ENCODE data around the gene LAMA2. TPM values are rescaled to one million over a fixed set of nuclear protein-coding genes. Genes with fewer than 3 reads are reported as not detected.
A peak's percentile ranks its signal among the peaks of the same experiment; 100 is the strongest.
"Not testable (repeated sequence)": the region's sequence is repeated elsewhere in the genome, so short reads cannot be mapped to it uniquely, and the experiment has no call there.

LAMA2 gene
- total and polyA plus RNA-seq, 2 experiments from 2014 or later, result 13.4 to 78.1 TPM

DNA sequence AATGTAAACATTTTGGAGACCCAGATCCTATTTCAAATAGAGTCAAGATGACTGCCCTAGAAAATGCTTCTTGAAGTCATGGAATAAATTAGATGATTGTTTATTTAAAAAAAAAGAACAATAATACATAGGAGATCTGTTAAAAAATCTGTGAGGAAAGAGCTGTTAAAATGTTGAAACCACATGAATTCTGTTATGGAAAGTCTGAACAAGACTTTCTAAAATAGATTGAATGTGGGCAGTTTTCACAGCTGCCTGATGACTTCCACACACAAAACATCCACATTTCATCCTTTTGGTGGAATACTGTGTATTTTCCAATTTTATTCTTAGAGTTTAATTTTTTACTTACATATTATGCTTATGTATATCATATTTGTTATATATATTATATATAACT, 186.1 kb downstream of the LAMA2 start:
- no peaks in the 10 kb centered on the region for H3K36me3 ChIP-seq
- H3K9me3 ChIP-seq (ENCODE audit: low read depth), result no peaks in the 10 kb centered on the region
- TF ChIP-seq, protein P1, sequence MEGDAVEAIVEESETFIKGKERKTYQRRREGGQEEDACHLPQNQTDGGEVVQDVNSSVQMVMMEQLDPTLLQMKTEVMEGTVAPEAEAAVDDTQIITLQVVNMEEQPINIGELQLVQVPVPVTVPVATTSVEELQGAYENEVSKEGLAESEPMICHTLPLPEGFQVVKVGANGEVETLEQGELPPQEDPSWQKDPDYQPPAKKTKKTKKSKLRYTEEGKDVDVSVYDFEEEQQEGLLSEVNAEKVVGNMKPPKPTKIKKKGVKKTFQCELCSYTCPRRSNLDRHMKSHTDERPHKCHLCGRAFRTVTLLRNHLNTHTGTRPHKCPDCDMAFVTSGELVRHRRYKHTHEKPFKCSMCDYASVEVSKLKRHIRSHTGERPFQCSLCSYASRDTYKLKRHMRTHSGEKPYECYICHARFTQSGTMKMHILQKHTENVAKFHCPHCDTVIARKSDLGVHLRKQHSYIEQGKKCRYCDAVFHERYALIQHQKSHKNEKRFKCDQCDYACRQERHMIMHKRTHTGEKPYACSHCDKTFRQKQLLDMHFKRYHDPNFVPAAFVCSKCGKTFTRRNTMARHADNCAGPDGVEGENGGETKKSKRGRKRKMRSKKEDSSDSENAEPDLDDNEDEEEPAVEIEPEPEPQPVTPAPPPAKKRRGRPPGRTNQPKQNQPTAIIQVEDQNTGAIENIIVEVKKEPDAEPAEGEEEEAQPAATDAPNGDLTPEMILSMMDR (IDR thresholded peaks at IDR 0.05; ENCODE audit: low read depth, low read length), result no peak
- H3K4me1 ChIP-seq (ENCODE audit: low read depth), result no peaks in the 10 kb centered on the region
- no peak overlapping the region for H3K27ac ChIP-seq
- H3K4me3 ChIP-seq, result no peak overlapping the region
- no peaks in the 10 kb centered on the region for H3K27me3 ChIP-seq
- peak in 1 of 2 donors; percentile 13 for DNase-seq (ENCODE audit: low read depth in 1 of 2, low spot score in 1 of 2)

DNA sequence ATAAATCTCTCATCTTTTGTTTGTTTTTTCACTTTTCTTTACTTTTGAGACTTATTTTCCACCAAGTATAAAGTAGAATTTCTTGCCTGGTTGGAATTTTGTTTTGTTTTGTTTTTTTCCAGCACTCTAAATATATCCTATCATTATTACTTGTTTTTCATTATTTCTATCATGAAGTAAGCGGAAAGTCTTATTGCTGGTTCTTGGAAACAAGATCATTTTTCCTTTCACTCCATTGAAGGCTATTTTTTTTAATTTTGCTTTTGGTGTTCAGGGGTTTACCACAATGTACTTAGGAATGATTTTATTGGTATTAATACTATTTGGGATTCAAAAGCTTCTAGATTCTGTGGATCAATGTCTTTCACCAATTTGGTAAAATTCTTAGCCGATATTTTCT, 190.1 kb downstream of the LAMA2 start:
- Histone ChIP-seq H3K4me3 (no peak overlapping the region), H3K27me3 (no peaks in the 10 kb centered on the region), H3K4me1 (ENCODE audit: low read depth) (no peaks in the 10 kb centered on the region), H3K36me3 (no peaks in the 10 kb centered on the region), H3K9me3 (ENCODE audit: low read depth) (no peaks in the 10 kb centered on the region), H3K27ac (no peak overlapping the region)
- TF ChIP-seq, protein P1 (IDR thresholded peaks at IDR 0.05; ENCODE audit: low read depth, low read length), result no peak
- DNase-seq (ENCODE audit: low read depth in 1 of 2, low spot score in 1 of 2), result no peak

DNA sequence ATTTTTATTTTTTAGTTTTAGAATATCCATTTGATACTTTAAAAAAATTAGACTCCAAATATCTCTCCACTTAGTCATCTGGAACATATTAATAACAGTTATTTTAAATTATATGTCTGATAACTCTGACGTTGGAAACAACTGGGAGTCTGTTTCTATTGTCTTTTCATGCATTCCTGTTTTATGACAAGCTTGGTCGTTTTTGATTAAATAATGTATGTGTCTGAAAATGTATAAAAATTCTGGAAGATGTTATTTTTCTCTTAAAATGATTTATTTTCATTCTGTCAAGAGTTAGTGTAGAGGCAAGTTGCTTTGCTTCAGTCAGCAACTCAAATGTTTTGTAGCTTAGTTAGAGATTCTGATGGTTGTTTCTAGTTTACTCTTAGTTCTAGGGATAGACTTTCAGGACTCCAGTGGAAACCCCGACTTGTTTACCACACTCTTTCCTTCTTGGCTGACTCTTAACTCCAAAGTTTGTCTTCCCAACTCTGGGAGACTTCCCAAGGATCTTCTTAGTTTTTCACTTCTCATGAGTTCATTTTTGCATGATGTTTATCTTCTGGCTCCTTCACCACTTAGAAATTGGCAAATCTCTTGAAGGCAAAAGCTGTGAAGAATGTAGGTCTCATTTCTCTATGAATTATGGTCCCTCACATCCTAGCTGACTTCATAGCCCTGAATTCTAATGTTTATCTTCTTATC, 190.9 kb downstream of the LAMA2 start:
- Histone ChIP-seq H3K4me3 (no peak overlapping the region), H3K36me3 (no peaks in the 10 kb centered on the region), H3K27me3 (no peaks in the 10 kb centered on the region), H3K9me3 (ENCODE audit: low read depth) (no peaks in the 10 kb centered on the region), H3K4me1 (ENCODE audit: low read depth) (no peaks in the 10 kb centered on the region), H3K27ac (no peak overlapping the region)
- TF ChIP-seq, protein P1 (IDR thresholded peaks at IDR 0.05; ENCODE audit: low read depth, low read length), result no peak
- peak in 1 of 2 donors; percentile 39 for DNase-seq (ENCODE audit: low read depth in 1 of 2, low spot score in 1 of 2)

DNA sequence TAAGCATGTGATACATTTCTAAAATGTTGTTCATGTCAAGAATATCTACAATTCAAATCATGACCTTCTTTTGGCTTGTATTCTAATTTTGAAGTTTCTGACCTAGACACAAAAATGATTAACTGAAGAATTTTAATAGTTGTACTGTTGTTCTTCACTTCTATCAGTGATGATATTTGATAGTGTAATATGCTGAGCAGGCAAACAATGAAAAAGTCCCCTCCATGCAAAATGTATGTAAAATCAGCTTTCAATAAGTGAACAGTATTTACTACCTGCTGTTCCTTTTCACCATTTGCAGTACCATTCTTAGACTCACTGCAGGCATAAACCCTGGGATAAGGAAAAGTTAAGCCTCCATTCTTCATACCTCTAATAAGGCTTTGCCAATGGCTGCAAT, 201.5 kb downstream of the LAMA2 start:
- Histone ChIP-seq H3K27me3 (no peaks in the 10 kb centered on the region), H3K9me3 (ENCODE audit: low read depth) (peaks cover 1% of the 10 kb centered on the region), H3K27ac (no peak overlapping the region), H3K36me3 (no peaks in the 10 kb centered on the region), H3K4me3 (no peak overlapping the region), H3K4me1 (ENCODE audit: low read depth) (no peaks in the 10 kb centered on the region)
- TF ChIP-seq, protein P1 (IDR thresholded peaks at IDR 0.05; ENCODE audit: low read depth, low read length), result no peak
- DNase-seq (ENCODE audit: low read depth in 1 of 2, low spot score in 1 of 2), result no peak

DNA sequence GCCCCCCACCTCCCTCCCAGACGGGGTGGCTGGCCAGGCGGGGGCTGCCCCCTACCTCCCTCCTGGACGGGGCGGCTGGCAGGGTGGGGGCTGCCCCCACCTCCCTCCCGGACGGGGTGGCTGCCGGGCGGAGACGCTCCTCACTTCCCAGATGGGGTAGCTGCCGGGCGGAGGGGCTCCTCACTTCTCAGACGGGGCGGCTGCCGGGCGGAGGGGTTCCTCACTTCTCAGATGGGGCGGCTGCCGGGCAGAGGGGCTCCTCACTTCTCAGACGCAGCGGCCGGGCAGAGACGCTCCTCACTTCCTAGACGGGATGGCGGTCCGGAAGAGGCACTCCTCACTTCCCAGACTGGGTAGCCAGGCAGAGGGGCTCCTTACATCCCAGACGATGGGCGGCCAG, 205.5 kb downstream of the LAMA2 start:
- not testable (repeated sequence) for H3K4me1 ChIP-seq (ENCODE audit: low read depth); DNase-seq (ENCODE audit: low read depth in 1 of 2, low spot score in 1 of 2); H3K36me3 ChIP-seq; H3K4me3 ChIP-seq; H3K9me3 ChIP-seq (ENCODE audit: low read depth); H3K27ac ChIP-seq; H3K27me3 ChIP-seq

DNA sequence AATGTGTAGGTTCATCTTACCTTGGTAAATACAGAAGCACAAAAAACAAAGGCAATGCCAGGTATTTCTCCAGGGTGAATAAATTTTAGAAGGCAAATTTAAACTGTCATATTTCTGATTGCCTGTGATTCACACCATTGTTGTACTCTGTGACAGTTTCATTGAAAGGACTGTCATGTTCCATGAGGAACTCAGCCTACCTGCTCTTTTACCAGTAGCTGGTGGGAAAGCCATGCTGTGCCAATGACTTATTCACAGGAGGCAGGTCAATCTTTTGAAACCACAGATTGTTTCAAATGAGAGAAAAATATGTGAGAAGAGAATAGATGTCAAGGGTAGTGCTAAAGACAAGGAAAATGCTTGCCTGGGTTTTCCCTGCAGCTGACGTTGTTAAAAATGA, 206.4 kb downstream of the LAMA2 start:
- no peaks in the 10 kb centered on the region for H3K36me3 ChIP-seq
- TF ChIP-seq, protein P1 (IDR thresholded peaks at IDR 0.05; ENCODE audit: low read depth, low read length), result no peak
- peaks cover 2% of the 10 kb centered on the region for H3K9me3 ChIP-seq (ENCODE audit: low read depth)
- no peak for DNase-seq (ENCODE audit: low read depth in 1 of 2, low spot score in 1 of 2)
- H3K27ac ChIP-seq, result no peak overlapping the region
- no peaks in the 10 kb centered on the region for H3K4me1 ChIP-seq (ENCODE audit: low read depth)
- H3K4me3 ChIP-seq, result no peak overlapping the region
- H3K27me3 ChIP-seq, result no peaks in the 10 kb centered on the region

Data from cardiac muscle cell (in vitro differentiated cells and primary cell).